Activated CD4-positive, CD25-positive, alpha-beta regulatory T cell treated with anti-CD3 and anti-CD28 coated beads, Interleukin-2, amount 50 U/mL, for 16 hours (primary cell): Measurements from ENCODE around the gene SH3PXD2A.
A peak's percentile ranks its signal among the peaks of the same experiment; 100 is the strongest.

Source experiments
- DNase-seq: peaks from one replicate; pipeline ENCODE4 v3.0.0-alpha.2; 2020; ENCODE audit warnings: low read depth, low spot score

Gene SH3PXD2A

GRCh38 chr10:103706762-103707161, 148.6 kb downstream of the SH3PXD2A start:
- no peak for DNase-seq

GRCh38 chr10:103706047-103706446, 149.3 kb downstream of the SH3PXD2A start:
- no peak for DNase-seq

- no peak for DNase-seq
These were observed 151.1 kb downstream of the SH3PXD2A start for GRCh38 chr10:103703941-103704919.

- DNase-seq = no peak
These were observed 153.8 kb downstream of the SH3PXD2A start for GRCh38 chr10:103701380-103702222.

- DNase-seq = no peak
These were observed 155.0 kb downstream of the SH3PXD2A start for GRCh38 chr10:103700436-103700715.

GRCh38 chr10:103699611-103700435, 155.6 kb downstream of the SH3PXD2A start:
- DNase-seq = no peak

- no peak for DNase-seq
These were observed 157.1 kb downstream of the SH3PXD2A start for GRCh38 chr10:103698266-103698665.

- DNase-seq = no peak
These were observed 157.6 kb downstream of the SH3PXD2A start for GRCh38 chr10:103697787-103698186.

- peak; percentile 43 for DNase-seq
These were observed 158.8 kb downstream of the SH3PXD2A start for GRCh38 chr10:103696411-103697145.

GRCh38 chr10:103696094-103696410, 159.3 kb downstream of the SH3PXD2A start:
- DNase-seq = no peak

- no peak for DNase-seq
These were observed 159.8 kb downstream of the SH3PXD2A start for GRCh38 chr10:103695584-103696005.

- DNase-seq = no peak
These were observed 161.6 kb downstream of the SH3PXD2A start for GRCh38 chr10:103693812-103694205.

- no peak for DNase-seq
These were observed 162.2 kb downstream of the SH3PXD2A start for GRCh38 chr10:103692952-103693811.

- DNase-seq = no peak
These were observed 162.9 kb downstream of the SH3PXD2A start for GRCh38 chr10:103692436-103692951.

- DNase-seq = no peak
These were observed 163.5 kb downstream of the SH3PXD2A start for GRCh38 chr10:103691723-103692435.

GRCh38 chr10:103691267-103691666, 164.1 kb downstream of the SH3PXD2A start:
- DNase-seq = no peak

- no peak for DNase-seq
These were observed 165.1 kb downstream of the SH3PXD2A start for GRCh38 chr10:103690281-103690680.

GRCh38 chr10:103688491-103688890, 166.9 kb downstream of the SH3PXD2A start:
- no peak for DNase-seq

GRCh38 chr10:103687718-103688117, 167.7 kb downstream of the SH3PXD2A start:
- DNase-seq = no peak
